COLO829 (cell line): ENCODE data around the gene BBOF1.

Source experiments
- DNase-seq: peaks from one replicate; pipeline ENCODE4 v3.0.0; 2012; ENCODE audit warnings: low spot score

The BBOF1 gene

DNA sequence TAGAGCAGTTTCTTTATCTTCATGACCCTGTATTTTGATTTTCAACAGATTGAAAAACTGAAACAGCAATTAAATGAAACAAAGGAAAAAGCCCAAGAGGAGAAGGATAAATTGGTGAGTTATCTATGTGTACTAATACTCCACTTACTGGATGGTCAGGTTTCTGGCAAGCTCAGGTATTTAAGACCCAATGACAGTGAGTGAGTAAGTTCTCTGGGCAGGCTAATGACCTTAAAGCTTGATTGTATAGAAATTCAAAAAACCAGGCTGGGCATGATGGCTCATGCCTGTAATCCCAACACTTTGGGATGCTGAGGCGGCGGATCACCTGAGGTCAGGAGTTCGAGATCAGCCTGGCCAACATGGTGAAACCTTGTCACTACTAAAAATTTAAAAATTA lies 10.0 kb downstream of the BBOF1 start:
- no peak for DNase-seq

DNA sequence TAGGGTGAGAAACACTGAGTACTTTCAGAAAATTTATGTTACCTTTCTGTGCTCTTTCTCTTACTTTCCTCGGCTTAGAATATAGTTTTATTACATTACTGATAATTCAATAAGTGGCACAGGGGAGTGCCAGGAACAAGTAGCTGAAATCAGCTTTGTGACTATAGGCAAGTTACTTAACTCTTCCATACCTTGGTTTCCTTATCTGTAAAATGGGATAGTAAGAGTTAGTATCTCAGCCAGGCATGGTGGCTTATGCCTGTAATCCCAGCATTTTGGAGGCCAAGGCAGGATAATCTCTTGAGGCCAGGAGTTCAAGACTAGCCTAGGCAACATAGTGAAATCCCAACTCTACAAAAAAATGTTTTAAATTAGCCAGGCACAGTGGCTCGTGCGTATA lies 15.4 kb downstream of the BBOF1 start:
- no peak for DNase-seq

DNA sequence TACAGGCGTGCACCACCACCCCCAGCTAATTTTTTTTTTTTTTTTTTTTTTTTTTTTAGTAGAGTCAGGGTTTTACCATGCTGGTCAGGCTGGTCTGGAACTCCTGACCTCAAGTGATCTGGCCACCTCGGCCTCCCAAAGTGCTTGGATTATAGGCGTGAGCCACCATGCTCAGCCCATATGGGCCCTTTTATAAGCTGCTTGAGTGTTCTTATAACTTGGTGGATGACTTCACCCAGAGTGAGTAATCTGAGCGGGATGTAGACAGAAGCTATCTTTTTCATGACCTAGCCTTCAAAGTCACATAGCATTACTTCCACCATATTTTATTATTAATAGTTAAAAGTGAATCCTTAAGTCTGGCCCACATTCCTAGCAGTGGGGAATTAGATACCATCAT lies 16.4 kb downstream of the BBOF1 start:
- no peak for DNase-seq

DNA sequence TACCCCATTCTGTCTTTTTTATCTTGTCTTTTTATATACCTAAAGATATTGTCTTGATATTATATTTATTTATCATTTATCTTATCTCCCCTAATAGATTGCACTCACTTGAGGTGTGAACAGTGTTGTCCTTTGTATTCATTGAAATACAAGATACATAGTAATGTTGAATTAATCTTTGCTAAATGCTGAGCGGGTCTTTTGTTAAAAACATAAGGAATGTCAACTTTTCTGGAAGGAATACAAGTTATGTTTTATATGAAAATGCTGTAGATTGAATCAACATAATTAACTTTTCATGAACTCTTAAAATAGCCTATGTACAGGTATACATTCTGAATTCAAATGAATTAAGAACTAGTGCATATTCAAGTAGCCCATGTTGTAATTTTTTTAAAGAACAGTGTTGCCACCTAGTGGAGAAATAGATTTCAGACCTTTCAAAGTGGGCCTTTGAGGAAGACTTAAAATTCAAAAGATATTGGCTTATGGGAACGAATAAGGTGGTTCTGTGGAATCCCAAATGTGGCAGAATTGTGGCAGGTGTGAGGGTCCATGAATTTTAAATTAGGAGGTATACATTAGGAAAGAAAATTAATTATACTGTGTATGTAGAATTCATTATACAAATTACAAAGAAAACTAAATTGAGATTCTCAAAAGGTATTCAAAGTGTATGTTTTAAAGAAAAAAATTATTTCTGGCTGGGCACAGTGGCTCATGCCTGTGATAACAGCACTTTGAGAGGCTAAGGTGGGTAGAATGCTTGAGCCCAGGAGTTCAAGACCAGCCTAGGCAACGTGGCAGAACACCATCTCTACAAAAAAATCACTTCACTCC lies 19.1 kb downstream of the BBOF1 start:
- DNase-seq = peak; percentile 63

DNA sequence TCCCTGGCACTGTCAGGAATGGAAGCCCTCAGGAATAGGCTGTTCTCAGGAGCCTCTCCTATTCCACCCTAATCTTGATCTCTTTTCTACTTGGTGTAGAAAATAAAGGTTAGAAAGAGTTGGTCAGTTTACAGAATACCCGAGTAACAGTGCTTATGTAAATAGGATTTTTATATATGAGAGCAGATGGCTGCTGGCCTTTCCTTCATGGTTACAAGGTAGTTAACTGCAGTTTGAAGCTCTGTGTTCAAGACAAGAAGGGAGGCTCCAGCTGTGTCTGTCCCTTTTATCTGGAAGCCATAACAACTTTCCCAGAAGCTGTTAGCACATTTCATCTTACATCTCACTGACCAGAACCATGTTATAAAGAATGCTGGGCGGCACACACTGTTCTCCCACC lies 23.1 kb downstream of the BBOF1 start:
- DNase-seq = no peak

DNA sequence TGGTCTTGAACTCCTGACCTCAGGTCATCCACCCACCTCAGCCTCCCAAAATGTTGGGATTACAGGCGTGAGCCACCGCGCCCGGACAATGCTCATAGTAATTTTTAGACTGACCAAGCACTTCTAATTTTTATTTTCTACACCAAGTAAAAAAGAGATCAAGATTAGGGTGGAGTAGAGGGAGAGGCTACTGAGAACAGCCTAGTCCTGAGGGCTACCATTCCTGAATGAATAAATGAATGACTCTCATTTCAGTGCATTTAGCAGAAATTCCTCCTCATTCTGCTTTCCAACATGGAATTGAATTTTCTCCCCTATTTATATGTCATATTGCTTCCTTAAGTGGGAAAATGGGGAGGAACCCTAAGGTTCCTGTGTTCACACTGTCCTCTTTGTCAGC lies 26.4 kb downstream of the BBOF1 start:
- DNase-seq = peak; percentile 9

DNA sequence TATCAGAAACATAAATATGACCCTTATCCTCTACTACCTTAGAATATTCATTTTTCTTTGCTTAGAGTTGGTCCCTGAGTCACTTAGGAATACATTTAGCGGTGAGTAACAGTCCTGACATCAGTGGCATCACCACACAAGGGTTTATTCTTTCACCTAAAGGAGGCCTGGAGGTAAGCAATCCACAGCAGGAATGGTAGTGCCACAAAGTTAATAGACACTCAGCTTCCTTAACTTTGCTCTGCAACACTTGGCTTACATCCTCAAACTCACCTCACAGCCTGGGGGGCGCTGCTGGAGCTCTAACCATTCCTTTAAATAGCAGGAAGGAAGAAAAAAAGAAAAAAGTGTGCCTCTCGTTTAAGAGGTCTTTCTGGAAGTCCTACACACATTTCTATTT lies 29.1 kb downstream of the BBOF1 start:
- no peak for DNase-seq

DNA sequence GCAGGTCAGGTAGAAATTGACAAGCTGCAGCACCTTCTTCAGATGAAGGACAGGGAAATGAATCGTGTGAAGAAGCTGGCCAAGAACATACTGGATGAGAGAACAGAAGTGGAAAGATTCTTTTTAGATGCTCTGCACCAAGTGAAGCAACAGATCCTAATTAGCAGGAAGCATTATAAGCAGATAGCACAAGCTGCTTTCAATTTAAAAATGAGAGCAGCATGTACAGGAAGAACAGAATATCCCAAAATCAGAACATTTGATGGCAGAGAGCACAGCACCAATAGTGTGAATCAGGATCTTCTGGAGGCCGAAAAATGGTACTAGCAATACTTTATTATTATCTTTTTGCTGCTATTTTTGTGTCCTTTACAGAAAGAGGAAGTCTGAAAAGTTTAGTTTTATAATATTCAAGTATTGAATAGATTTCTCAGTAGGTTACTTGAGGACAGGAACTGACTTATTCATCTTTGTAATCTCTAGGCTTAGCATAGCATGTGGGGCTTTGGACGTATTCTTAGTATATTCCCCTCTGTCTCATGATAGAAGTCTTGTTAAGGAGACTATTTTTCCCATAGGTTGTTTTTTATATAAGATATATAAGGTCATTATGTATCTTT lies 30.8 kb downstream of the BBOF1 start:
- DNase-seq = no peak

DNA sequence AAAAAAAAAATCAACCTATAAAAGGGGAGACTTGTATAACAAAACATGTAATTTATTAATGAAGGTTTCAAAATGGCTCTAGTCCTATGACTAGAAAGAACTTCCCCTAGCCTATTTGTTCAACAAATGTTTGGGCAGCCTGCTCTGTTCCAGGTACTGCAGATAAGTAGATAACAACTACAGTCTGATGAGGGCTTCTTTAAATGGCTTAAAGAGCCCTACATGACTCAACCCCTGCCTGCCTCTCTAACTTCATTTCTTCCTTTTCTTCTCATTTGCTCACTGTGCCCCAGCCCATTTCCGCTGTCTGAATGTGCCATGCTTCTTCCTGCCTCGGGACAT lies 43.6 kb downstream of the BBOF1 start:
- DNase-seq = no peak

DNA sequence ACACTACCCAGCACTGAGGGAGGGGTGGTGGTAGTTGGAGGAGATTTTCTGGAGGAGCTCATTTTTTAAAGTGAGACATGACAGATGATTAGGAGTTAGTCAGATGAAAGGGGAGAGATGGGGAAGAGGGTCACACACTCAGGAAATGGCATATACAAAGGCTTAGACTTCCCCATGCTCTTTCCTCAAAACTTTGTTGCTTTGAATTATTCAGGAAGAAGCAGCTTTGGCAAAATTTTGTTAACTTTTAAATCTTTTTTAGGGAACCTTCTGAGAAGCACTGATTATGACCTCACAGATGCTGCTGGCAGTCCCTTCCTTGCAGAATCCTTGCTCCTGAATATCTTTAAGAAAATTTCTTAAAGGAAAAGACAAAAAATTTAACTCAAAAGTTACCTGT lies 45.3 kb downstream of the BBOF1 start:
- no peak for DNase-seq

DNA sequence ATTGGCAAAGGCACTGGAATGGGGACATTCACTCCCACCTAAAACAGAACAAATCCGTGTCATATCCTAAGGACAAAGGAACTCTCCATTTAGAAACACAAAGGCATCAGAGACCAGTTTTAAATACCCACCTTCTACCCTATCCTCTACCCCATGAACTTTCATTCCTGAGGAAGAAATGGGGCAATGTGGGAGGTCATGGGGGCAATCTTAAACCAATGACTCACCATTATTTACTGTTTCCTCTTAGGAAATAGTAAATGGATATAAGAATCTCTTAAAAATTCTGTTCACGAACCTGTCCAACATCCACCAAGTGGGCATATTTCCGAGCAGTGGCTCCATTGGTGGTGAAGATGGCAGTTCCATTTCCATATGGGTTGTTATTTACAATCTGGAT lies 45.7 kb downstream of the BBOF1 start:
- DNase-seq = no peak

DNA sequence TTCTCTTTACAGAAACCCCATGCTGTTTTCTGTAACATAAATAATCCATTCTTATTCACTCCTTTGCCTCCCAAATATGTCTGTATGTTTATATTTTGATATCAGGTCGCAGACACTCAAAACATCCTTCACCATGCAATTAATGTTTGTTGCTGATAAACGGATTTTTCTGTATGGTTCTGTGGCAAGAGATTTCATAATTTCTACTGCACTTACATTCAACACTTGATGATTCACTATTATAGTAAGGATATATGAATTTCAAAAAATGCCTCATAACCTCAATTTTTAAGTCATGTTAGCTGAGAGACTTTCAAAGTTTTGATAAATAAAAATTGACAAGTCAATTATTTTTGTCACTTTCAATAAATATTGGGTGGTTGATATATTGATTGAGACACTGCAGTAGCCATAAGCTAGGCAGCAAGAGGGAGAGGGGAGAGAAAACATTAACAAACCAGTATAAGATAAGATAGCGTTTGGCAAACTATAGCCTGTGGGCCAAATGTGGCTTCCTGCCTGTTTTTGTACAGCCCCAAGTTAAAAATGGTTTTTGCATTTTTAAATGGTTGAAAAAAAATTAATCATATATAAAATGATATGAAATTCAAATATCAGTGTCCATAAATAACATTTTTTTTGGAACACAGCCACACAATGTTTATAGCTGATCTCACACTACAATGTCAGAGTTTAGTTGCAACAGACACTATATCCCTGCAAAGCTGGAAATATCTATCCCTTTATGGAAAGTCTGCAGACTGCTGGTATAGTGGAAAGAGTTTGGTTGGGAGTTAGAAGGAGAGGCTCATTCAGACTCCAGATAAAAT lies 46.8 kb downstream of the BBOF1 start:
- DNase-seq = no peak

DNA sequence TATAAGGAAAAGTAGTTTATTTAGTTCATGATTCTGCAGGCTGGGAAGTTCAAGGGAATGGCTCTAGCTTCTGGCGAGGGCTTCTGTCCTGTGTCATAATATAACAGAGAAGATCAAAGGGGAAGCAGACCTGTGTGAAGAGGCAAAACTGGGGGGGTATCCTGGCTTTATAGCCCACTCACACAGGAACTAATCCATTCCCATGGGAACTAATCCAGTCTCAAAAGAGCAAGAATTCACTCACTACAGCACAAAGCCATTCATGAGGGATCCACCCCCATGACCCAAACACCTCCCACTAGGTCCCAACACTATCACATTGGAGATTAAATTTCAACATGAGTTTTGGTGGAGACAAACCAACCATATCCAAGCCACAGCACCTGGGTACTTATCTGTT lies 58.3 kb downstream of the BBOF1 start:
- DNase-seq = no peak

DNA sequence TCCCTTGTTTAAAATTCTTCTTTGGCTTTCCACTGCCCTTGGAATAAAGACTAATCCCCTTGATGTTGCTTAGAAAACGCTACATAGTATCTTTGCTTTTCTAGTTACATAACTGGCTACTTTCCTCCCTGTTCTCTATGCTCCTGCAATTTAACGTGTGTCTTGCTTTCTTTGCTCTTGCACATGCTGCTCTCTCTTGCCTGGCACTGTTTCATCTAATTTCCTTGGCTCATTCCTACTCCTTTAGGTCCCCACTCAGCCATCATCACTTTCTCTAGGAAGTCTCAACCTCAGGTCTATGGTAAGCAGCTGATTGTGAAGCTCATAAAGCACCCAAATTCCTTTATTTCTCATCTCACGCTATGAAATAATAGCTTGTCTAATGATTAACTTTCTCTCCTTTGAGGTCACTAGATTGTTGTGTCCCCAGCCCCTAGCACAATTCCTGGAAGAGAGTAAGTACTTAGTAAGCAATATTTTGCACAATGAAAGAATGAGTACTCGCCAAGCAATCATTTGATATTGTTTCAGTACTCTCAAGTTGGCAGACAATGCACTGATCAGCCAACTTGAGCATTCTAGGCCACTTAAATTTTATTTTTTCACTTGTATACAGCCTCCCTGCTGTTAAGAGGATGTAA lies 61.8 kb downstream of the BBOF1 start:
- no peak for DNase-seq

DNA sequence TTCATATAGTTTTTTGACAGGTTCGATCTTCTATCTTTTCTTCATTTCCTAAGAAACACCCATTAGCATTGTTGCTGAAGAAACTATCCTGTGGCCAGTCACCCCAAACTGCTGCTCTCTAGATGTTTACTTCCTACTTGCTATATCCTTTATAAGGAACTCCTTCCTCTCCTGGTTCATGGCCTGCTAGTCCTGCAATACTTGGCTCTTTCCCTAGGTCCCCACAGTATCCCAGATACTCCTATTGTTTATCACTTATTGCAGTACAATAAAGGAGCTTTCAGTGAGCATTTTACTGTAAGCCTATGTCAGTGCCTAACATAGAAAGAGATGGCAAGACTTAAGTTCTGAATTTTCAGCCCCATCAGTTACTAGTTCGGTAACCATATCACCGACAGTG lies 62.3 kb downstream of the BBOF1 start:
- no peak for DNase-seq

DNA sequence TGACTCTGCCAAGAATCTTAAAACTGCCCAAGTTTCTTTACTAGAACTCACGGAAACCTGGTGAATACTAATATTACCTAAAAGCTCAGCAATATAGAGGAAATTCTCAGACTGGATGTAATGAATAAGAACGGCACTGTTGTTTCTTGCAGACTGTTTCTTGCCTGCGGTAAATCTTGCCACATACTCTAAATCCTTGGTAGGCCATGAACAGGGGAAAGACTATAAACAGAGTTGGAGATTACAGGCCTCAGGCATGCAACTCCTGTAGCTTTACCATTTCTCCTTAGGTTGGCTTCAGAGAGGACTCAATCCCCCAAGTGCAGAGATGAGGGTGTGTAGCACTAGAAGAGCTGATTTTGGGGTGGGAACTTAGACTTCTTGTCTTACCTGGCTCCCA lies 64.0 kb downstream of the BBOF1 start:
- DNase-seq = no peak

DNA sequence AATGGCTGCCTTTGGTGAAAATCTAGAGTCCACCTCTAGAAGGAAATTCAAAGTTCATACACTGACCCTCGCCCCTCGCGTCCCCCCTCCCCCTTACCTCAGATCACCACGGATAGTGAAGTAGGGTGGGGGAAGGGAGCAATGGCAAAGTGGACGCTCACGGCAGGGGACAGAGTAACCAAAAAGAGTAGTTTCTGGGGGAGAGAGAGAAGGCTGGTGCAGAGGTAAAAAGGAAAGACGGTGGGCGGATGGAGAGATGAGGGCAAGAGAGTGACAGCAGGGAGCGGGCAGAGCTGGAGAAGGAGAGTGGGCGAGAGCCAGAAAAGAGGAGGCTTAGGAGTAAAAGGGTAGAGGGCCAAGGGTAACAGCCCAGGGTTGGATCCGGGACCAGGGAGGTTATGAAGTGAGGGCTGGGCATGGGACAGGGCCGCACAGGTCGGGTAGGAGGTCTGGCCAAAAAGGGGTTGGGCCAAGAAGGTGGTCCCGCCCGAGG lies 64.7 kb downstream of the BBOF1 start:
- peak; percentile 6 for DNase-seq

DNA sequence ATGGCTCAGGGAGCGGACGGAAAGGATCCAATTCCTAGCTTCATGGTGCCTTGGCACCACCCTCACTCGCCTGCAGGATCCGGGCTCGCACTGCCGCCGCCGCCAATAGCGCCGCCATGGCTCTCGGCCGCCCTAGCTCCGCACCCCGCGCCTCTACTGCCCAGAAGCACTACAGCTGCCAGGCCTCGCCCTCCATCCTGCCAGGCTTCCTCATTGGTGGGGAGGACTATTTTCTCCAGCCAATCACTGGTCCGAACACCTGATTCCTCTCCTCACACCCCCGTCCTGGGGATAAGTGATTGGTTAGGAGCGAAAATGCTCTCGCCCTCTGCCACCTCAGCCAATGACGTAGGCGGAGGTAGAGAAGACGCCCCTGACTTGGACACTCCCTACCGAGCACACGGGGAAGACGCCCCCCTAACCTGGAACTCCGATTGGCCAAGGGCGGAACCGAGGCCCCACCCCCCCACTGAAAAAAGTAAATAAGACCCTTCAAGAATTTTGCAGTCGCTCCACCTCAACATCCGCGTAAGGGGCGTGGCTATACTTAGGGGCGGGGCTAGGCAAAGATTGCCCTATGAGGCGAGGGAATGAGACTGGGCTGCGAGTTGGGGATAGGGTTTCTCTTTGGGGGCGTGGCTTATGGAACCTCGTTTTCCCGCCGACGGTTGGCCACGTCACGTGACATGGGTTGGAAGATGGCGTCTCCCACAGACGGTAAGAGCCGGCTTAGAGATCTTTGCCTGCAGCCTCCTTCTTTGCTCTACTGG lies 65.3 kb downstream of the BBOF1 start, which contains the start of the genes ALDH6A1 and LIN52:
Gene ALDH6A1, minus strand, starts transcription at position 177 of the 770 bp plus-strand sequence. Its CDS starts 59 bp downstream, at position 118.
Gene LIN52, plus strand, starts transcription at position 680 of the 770 bp plus-strand sequence. Its CDS starts 19 bp downstream, at position 699.
- DNase-seq = peak; percentile 100

DNA sequence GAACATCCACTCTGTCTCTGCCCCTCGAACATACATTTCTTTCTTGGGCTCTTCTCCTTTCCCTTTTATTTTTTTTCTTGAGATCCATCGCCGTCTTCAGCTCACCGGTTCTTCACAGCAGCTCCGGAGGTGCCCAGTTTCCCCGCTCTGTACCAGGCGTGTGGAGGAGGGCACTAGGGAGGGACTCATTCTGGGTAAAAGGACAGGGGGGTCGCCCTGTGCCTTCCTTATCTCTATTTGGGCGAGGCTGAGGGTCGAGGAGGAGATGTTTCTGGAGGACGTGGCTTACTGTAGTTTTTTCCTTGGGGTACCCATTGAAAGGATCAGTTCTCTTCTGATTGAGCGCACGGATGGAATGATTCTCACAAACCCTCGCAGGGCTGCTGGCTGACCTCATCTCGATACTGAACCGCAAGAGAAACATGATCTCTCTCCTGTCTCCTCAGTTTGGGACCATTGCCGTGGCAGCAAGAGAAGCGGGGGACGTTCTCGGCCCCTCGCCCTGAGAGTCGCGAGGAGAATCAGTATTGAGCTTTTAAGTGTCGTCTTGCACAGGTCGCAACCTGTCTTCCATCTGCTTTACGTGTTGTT lies 66.0 kb downstream of the BBOF1 start:
- DNase-seq = peak; percentile 13

DNA sequence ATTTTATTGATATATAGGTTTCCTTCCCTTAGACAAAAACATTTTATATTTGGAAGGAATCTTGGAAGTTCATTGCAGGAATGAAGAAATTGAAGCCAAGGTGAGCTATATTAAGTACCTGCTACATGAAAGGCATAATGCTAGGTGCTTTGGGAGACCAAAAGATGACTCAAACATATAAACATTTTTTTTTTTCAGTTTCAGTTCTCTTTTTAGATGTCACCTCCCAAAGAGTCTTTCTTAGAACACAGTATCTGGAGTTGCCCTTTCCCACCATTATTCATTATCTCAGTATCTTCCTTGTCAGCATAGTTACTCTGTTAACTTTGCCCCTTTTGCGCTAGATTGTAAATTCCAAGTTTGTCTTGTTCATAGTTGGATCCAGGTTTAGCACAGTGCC lies 66.7 kb downstream of the BBOF1 start:
- no peak for DNase-seq
